Loucy (cell line): Measurements from ENCODE around the gene DIPK1B.

Source experiments
- EZH2phosphoT487 ChIP-seq: fragments of 200-600 bp; IDR thresholded peaks from 2 replicates; pipeline ENCODE4 v1.6.1; 2018; ENCODE audit warnings: antibody characterized with exemption, mild to moderate bottlenecking, moderate library complexity, borderline replicate concordance
- TF ChIP-seq, protein P1 (sequence below): fragments of 200-600 bp; sonication (generic); conservative IDR thresholded peaks from 2 replicates; pipeline ENCODE4 v1.5.1; 2014; ENCODE audit warnings: mild to moderate bottlenecking, antibody characterized with exemption, low read length

GRCh38 chr9:136762915-136763648 is 50.7 kb downstream of the DIPK1B start:
- TF ChIP-seq, protein P1, sequence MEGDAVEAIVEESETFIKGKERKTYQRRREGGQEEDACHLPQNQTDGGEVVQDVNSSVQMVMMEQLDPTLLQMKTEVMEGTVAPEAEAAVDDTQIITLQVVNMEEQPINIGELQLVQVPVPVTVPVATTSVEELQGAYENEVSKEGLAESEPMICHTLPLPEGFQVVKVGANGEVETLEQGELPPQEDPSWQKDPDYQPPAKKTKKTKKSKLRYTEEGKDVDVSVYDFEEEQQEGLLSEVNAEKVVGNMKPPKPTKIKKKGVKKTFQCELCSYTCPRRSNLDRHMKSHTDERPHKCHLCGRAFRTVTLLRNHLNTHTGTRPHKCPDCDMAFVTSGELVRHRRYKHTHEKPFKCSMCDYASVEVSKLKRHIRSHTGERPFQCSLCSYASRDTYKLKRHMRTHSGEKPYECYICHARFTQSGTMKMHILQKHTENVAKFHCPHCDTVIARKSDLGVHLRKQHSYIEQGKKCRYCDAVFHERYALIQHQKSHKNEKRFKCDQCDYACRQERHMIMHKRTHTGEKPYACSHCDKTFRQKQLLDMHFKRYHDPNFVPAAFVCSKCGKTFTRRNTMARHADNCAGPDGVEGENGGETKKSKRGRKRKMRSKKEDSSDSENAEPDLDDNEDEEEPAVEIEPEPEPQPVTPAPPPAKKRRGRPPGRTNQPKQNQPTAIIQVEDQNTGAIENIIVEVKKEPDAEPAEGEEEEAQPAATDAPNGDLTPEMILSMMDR: no peak
- no peak for TF ChIP-seq EZH2phosphoT487
